Endothelial cell of umbilical vein (primary cell): ENCODE results near the gene TM4SF18. TPM values are rescaled to one million over a fixed set of nuclear protein-coding genes. Genes with fewer than 3 reads are reported as not detected.

Source experiments
- BruUV-seq: library from RNA; stranded (reverse); fragments of 400-500 nt; replicated peaks from 2 replicates; lab custom pipeline; 2021; lab: Mats Ljungman, UMichigan
- CTCF ChIA-PET: fragments of 300-600, 350-600 bp; sonication (Branson Sonifier 250); formaldehyde crosslinking; loops from one replicate; lab custom pipeline; 2021; ENCODE audit warnings: antibody characterized with exemption, inconsistent platforms; lab: Charles Lee
- POLR2A ChIA-PET: fragments of 300-600, 350-600 bp; sonication (Branson Sonifier 250); formaldehyde crosslinking; loops from one replicate; lab custom pipeline; 2021; ENCODE audit warnings: antibody characterized with exemption, inconsistent platforms; lab: Charles Lee
- DNase-seq: peaks from one replicate; pipeline ENCODE4 v3.0.0-alpha.2; 2011; ENCODE audit warnings: low read depth, low spot score
- FAIRE-seq: peaks from 2 replicates; lab custom pipeline; 2011; peaks lifted over from hg19 to GRCh38; lab: Jason Lieb, UNC
- H2AFZ ChIP-seq: 2 replicates; pipeline ENCODE4 v1.6.0; 2012; ENCODE audit warnings: low read depth, low read length, control low read depth, inconsistent platforms
- H3K27ac ChIP-seq: 2 replicates; pipeline ENCODE4 v1.5.1; 2011; ENCODE audit warnings: low read depth, mild to moderate bottlenecking, control low read depth, low read length, moderate library complexity; ENCODE audit not compliant: insufficient read depth
- H3K27me3 ChIP-seq, 2 experiments: 2 replicates each; pipeline versions ENCODE4 v1.6.0 to v1.6.1; 2011; ENCODE audit warnings: low read length in 2 of 2, mixed read lengths in 1 of 2; ENCODE audit not compliant: control insufficient read depth in 2 of 2, insufficient read depth in 2 of 2
- H3K36me3 ChIP-seq, 2 experiments: 2 replicates in 1 of 2; 3 replicates in 1 of 2; pipeline ENCODE4 v1.5.1; 2011; ENCODE audit warnings: low read length in 2 of 2, mild to moderate bottlenecking in 1 of 2, moderate library complexity in 1 of 2; ENCODE audit not compliant: control insufficient read depth in 2 of 2, insufficient read depth in 2 of 2; ENCODE audit errors: extremely low read depth in 1 of 2
- H3K4me1 ChIP-seq: 3 replicates; pipeline ENCODE4 v1.5.1; 2011; ENCODE audit warnings: mild to moderate bottlenecking, low read length; ENCODE audit not compliant: control insufficient read depth, insufficient read depth; ENCODE audit errors: extremely low read depth
- H3K4me2 ChIP-seq: 2 replicates; pipeline ENCODE4 v1.6.1; 2011; ENCODE audit warnings: low read length, control low read depth, mixed read lengths; ENCODE audit not compliant: insufficient read depth
- H3K4me3 ChIP-seq, 3 experiments: fragments of 200-600 bp in 1 of 3; sonication (generic), shearing (Covaris generic) in 1 of 3; replicated peaks in 1 of 3; 2 replicates each; pipeline ENCODE4 v1.5.1; 2011 to 2016; ENCODE audit warnings: control low read depth in 3 of 3, low read length in 3 of 3, mild to moderate bottlenecking in 2 of 3, inconsistent platforms in 1 of 3, low read depth in 1 of 3, moderate library complexity in 1 of 3; ENCODE audit not compliant: insufficient read depth in 1 of 3
- H3K79me2 ChIP-seq: 2 replicates; pipeline ENCODE4 v1.6.0; 2012; ENCODE audit warnings: low read length, inconsistent platforms; ENCODE audit not compliant: control insufficient read depth, insufficient read depth
- H3K9ac ChIP-seq: replicated peaks from 2 replicates; pipeline ENCODE3; 2011; ENCODE audit warnings: low read length, control low read depth; ENCODE audit not compliant: insufficient read depth; ENCODE audit errors: extremely low read depth
- H3K9me1 ChIP-seq: replicated peaks from 3 replicates; pipeline ENCODE4 v1.6.0; 2011; ENCODE audit warnings: mild to moderate bottlenecking, low read length; ENCODE audit not compliant: control insufficient read depth, insufficient read depth; ENCODE audit errors: extremely low read depth
- H3K9me3 ChIP-seq: replicated peaks from 2 replicates; pipeline ENCODE4 v1.5.1; 2012; ENCODE audit warnings: low read length, inconsistent platforms; ENCODE audit not compliant: control insufficient read depth, insufficient read depth
- H4K20me1 ChIP-seq: replicated peaks from 2 replicates; pipeline ENCODE3; 2011; ENCODE audit warnings: mild to moderate bottlenecking, low read length; ENCODE audit not compliant: control insufficient read depth, insufficient read depth; ENCODE audit errors: extremely low read depth
- CTCF ChIP-seq, 2 donors: IDR thresholded peaks; 1 replicate in 1 of 2; 2 replicates in 1 of 2; pipeline ENCODE4 v1.5.1; 2011; ENCODE audit warnings: low read length in 2 of 2, mild to moderate bottlenecking in 2 of 2, moderate library complexity in 2 of 2, control low read depth in 1 of 2, inconsistent platforms in 1 of 2, low read depth in 1 of 2; ENCODE audit not compliant: insufficient read depth in 1 of 2; ENCODE audit errors: extremely low read depth in 1 of 2
- EZH2 ChIP-seq: IDR thresholded peaks from 2 replicates; pipeline ENCODE4 v1.6.1; 2012; ENCODE audit warnings: borderline replicate concordance, low read depth, mild to moderate bottlenecking, moderate library complexity, low read length, inconsistent platforms; ENCODE audit not compliant: severe bottlenecking
- FOS ChIP-seq: IDR thresholded peaks from 2 replicates; pipeline ENCODE4 v1.6.1; 2011; ENCODE audit warnings: mild to moderate bottlenecking, low read length, moderate library complexity, borderline replicate concordance; ENCODE audit not compliant: insufficient read depth
- GATA2 ChIP-seq: IDR thresholded peaks from 2 replicates; pipeline ENCODE4 v1.7.0; 2011; ENCODE audit warnings: low read depth, mild to moderate bottlenecking, moderate library complexity, mixed read lengths, low read length; ENCODE audit not compliant: insufficient read length, insufficient read depth
- JUN ChIP-seq: IDR thresholded peaks from 2 replicates; pipeline ENCODE4 v1.6.1; 2011; ENCODE audit warnings: borderline replicate concordance, low read depth; ENCODE audit not compliant: insufficient read length, insufficient read depth
- MAX ChIP-seq: IDR thresholded peaks from 2 replicates; pipeline ENCODE4 v1.6.1; 2011; ENCODE audit not compliant: insufficient read depth, insufficient read length
- MYC ChIP-seq: IDR thresholded peaks from one replicate; pipeline ENCODE4 v1.6.1; 2011; ENCODE audit warnings: mild to moderate bottlenecking, low read depth, low read length
- POLR2A ChIP-seq: IDR thresholded peaks from 2 replicates; pipeline ENCODE4 v1.6.1; 2012; ENCODE audit warnings: low read depth, mild to moderate bottlenecking, control low read depth, low read length
- POLR2AphosphoS5 ChIP-seq: IDR thresholded peaks from 2 replicates; pipeline ENCODE4 v1.6.1; 2012; ENCODE audit warnings: low read depth, mild to moderate bottlenecking, control low read depth, low read length, moderate library complexity; ENCODE audit not compliant: insufficient read depth
- dilution Hi-C: fragments of 300-500 bp; cut with MboI; formaldehyde crosslinking; loops from one replicate; pipeline ENCODE4 v1.15.0; 2019; ENCODE audit warnings: low sequenced_read_pairs; ENCODE audit not compliant: extremely low pct_ligation_motif_present
- intact Hi-C: fragments of 100-400 bp; cut with micrococcal nuclease; formaldehyde crosslinking; loops from one replicate; pipeline ENCODE4 v1.10.0; 2022
- polyA plus RNA-seq, 4 experiments: library from polyadenylated mRNA; depleted of rRNA in 3 of 4; stranded (reverse) in 3 of 4; unstranded in 1 of 4; fragments of >200 nt; gene quantifications; 2 replicates each; pipeline versions ENCODE4 v1.2.1 to v1.2.3, GENCODE V29; 2011 to 2012; ENCODE audit warnings: missing spikeins in 1 of 4
- total RNA-seq: library from RNA; stranded (reverse); gene quantifications from 2 replicates; pipeline ENCODE4 v1.2.3, GENCODE V29; 2021

Gene TM4SF18
- total and polyA plus RNA-seq, 2 donors (not counting 3 experiments of a cell fraction or from before 2014, with no cell fraction given), result 158 to 163 TPM

- FAIRE-seq (peak; percentile 85), DNase-seq (peak; percentile 86)
- TF ChIP-seq CTCF (IDR thresholded peaks at IDR 0.05; ENCODE audit: extremely low read depth in 1 of 2, insufficient read depth in 1 of 2, low read depth in 1 of 2, low read length in 2 of 2) (peak; percentile 78 to 91), FOS (no peak)
- no peak overlapping the region for H3K27ac ChIP-seq
- H4K20me1 ChIP-seq, result no peaks in the 10 kb centered on the region
- dilution Hi-C loops, result no loop called here
- H3K9ac ChIP-seq, result no peak overlapping the region
- no peaks in the 10 kb centered on the region for H3K9me1 ChIP-seq
- no peak overlapping the region for H3K4me3 ChIP-seq
- no peaks in the 10 kb centered on the region for H3K9me3 ChIP-seq
- no peak overlapping the region for H3K4me2 ChIP-seq
- no peaks in the 10 kb centered on the region for H3K36me3 ChIP-seq
- POLR2A ChIA-PET, result no interaction called here
- intact Hi-C loops, result loop anchor here (1.0 to 5.0 kb wide), 9 partner anchors 61 to 411 kb away; partner anchors contain the start of gene HPS3
- H3K27me3 ChIP-seq, result no peaks in the 10 kb centered on the region
- no TSS peak for BruUV-seq
- CTCF ChIA-PET, result interaction anchor here (2.2 to 6.4 kb wide), 4 partner anchors 60 to 319 kb away, joined by 5 to 105 read pairs (median 42); partner anchors contain the start of gene TM4SF18
- peaks cover 3% of the 10 kb centered on the region for H3K4me1 ChIP-seq
- H2AFZ ChIP-seq, result peak overlapping the region; percentile 50
- no peaks in the 10 kb centered on the region for H3K79me2 ChIP-seq
These were observed 60.2 kb downstream of the TM4SF18 start for GRCh38 chr3:149273096-149273751.

- Histone ChIP-seq H3K9me3 (no peaks in the 10 kb centered on the region), H3K4me2 (no peak overlapping the region), H4K20me1 (no peaks in the 10 kb centered on the region), H3K27ac (no peak overlapping the region), H3K27me3 (no peaks in the 10 kb centered on the region), H3K4me1 (no peaks in the 10 kb centered on the region), H3K4me3 (no peak overlapping the region), H2AFZ (no peak overlapping the region), H3K9ac (no peak overlapping the region), H3K9me1 (no peaks in the 10 kb centered on the region), H3K36me3 (no peaks in the 10 kb centered on the region), H3K79me2 (no peaks in the 10 kb centered on the region)
- dilution Hi-C loops (no loop called here), intact Hi-C loops (loop anchor here (2.0 to 5.0 kb wide), 4 partner anchors 79 to 409 kb away; partner anchors contain the start of gene HPS3)
- TF ChIP-seq CTCF (IDR thresholded peaks at IDR 0.05; ENCODE audit: extremely low read depth in 1 of 2, insufficient read depth in 1 of 2, low read depth in 1 of 2, low read length in 2 of 2) (no peak), GATA2 (no peak), JUN (no peak), MYC (no peak), MAX (no peak), EZH2 (no peak), FOS (no peak), POLR2A (no peak), POLR2AphosphoS5 (no peak)
- DNase-seq (no peak), FAIRE-seq (no peak)
- CTCF ChIA-PET, result interaction anchor here (1.5 to 6.4 kb wide), 4 partner anchors 149 to 317 kb away, joined by 4 to 105 read pairs (median 38); no protein-coding TSS in a partner anchor
- BruUV-seq, result no TSS peak
- POLR2A ChIA-PET, result no interaction called here
These were observed 61.8 kb downstream of the TM4SF18 start for GRCh38 chr3:149271669-149272068.
